H1 (cell line): ENCODE measurements around the gene SH2D4B. TPM values are rescaled to one million over a fixed set of nuclear protein-coding genes. Genes with fewer than 3 reads are reported as not detected.

ENCODE experiments used
- CHD7 ChIP-seq: fragments of 300-600 bp; sonication (generic); IDR thresholded peaks from 2 replicates; pipeline ENCODE4 v1.7.1; 2012; ENCODE audit warnings: low read length, moderate library complexity, mild to moderate bottlenecking, inconsistent platforms; ENCODE audit not compliant: insufficient replicate concordance
- EGR1 ChIP-seq: IDR thresholded peaks from 2 replicates; pipeline ENCODE4 v1.6.1; 2011; ENCODE audit warnings: low read depth, low read length, borderline replicate concordance
- KDM4A ChIP-seq: IDR thresholded peaks from one replicate; pipeline ENCODE4 v1.7.1; 2012; ENCODE audit warnings: low read depth, mild to moderate bottlenecking, moderate library complexity, low read length, inconsistent platforms; ENCODE audit not compliant: severe bottlenecking
- KDM5A ChIP-seq: fragments of 200-600 bp; IDR thresholded peaks from 2 replicates; pipeline ENCODE4 v1.7.1; 2012; ENCODE audit warnings: mild to moderate bottlenecking, low read length, inconsistent platforms, mixed read lengths
- MAX ChIP-seq: IDR thresholded peaks from 2 replicates; pipeline ENCODE4 v1.6.1; 2012; ENCODE audit warnings: inconsistent platforms
- RXRA ChIP-seq: IDR thresholded peaks from 2 replicates; pipeline ENCODE4 v1.6.1; 2011; ENCODE audit warnings: low read depth, mild to moderate bottlenecking, low read length, moderate library complexity; ENCODE audit not compliant: insufficient read depth
- SIRT6 ChIP-seq: IDR thresholded peaks from one replicate; pipeline ENCODE4 v1.7.1; 2012; ENCODE audit warnings: low read length, inconsistent platforms
- SP1 ChIP-seq: IDR thresholded peaks from 2 replicates; pipeline ENCODE4 v1.6.1; 2011; ENCODE audit warnings: low read depth, low read length
- SRF ChIP-seq: IDR thresholded peaks from 2 replicates; pipeline ENCODE4 v1.6.1; 2011; ENCODE audit warnings: mild to moderate bottlenecking, low read depth, low read length, moderate library complexity
- SUZ12 ChIP-seq: fragments of 200-600 bp; sonication (generic); IDR thresholded peaks from 2 replicates; pipeline ENCODE4 v1.6.1; 2012; ENCODE audit warnings: mild to moderate bottlenecking, inconsistent platforms, low read length, moderate library complexity, mixed read lengths
- TEAD4 ChIP-seq: IDR thresholded peaks from 2 replicates; pipeline ENCODE4 v1.6.1; 2012; ENCODE audit warnings: low read depth, low read length, inconsistent platforms, mixed read lengths
- polyA plus RNA-seq, 7 experiments: library from polyadenylated mRNA; depleted of rRNA in 3 of 7; stranded (reverse) in 5 of 7; unstranded in 2 of 7; fragments of >200 nt in 5 of 7; fragments of 200-250 nt in 2 of 7; gene quantifications; 1 replicate in 5 of 7; 2 replicates in 1 of 7; 4 replicates in 1 of 7; pipeline versions ENCODE4 v1.2.1 to v1.2.3, GENCODE V29; 2011 to 2013; ENCODE audit warnings: missing spikeins in 2 of 7, mixed read lengths in 2 of 7
- total RNA-seq: library from RNA; stranded (reverse); fragmentation: NEBNext Ultra II Directional; extraction: Animal tissue kit (Norgen Biotek cat#: 25700); gene quantifications from 2 replicates; pipeline ENCODE4 v1.2.1, GENCODE V29; 2021

The SH2D4B gene
- total and polyA plus RNA-seq, 2 of the 8 experiments (the other 6 are each of a cell fraction or from before 2014, with no cell fraction given), result 0.06 to 0.13 TPM

GRCh38 chr10:80509403-80510161 lies 28.1 kb upstream of the SH2D4B start (continued):
- TF ChIP-seq CHD7, result no peak
- TF ChIP-seq SP1, result no peak
- no peak for TF ChIP-seq KDM4A
- TF ChIP-seq SIRT6, result no peak
- no peak for TF ChIP-seq KDM5A
- TF ChIP-seq SRF, result no peak
- no peak for TF ChIP-seq TEAD4
- no peak for TF ChIP-seq MAX
- no peak for TF ChIP-seq SUZ12
- no peak for TF ChIP-seq EGR1
- TF ChIP-seq RXRA, result no peak
